Prostate gland (tissue), 2 donors: ENCODE results near the gene SLC5A4.

ENCODE experiments used
- POLR2A ChIP-seq: fragments of 450-650 bp; IDR thresholded peaks from one replicate; pipeline ENCODE4 v1.6.1; 2016; ENCODE audit warnings: antibody characterized with exemption, mild to moderate bottlenecking
- TF ChIP-seq, protein P1 (sequence below), 4 experiments: fragments of 200-600 bp in 2 of 4; fragments of 450-650 bp in 2 of 4; sonication (generic) in 2 of 4; IDR thresholded peaks; 1 replicate in 3 of 4; 2 replicates in 1 of 4; pipeline ENCODE4 v1.5.1; 2016 to 2019; ENCODE audit warnings: antibody characterized with exemption in 4 of 4, mild to moderate bottlenecking in 2 of 4, moderate library complexity in 2 of 4

- TF ChIP-seq, protein P1, sequence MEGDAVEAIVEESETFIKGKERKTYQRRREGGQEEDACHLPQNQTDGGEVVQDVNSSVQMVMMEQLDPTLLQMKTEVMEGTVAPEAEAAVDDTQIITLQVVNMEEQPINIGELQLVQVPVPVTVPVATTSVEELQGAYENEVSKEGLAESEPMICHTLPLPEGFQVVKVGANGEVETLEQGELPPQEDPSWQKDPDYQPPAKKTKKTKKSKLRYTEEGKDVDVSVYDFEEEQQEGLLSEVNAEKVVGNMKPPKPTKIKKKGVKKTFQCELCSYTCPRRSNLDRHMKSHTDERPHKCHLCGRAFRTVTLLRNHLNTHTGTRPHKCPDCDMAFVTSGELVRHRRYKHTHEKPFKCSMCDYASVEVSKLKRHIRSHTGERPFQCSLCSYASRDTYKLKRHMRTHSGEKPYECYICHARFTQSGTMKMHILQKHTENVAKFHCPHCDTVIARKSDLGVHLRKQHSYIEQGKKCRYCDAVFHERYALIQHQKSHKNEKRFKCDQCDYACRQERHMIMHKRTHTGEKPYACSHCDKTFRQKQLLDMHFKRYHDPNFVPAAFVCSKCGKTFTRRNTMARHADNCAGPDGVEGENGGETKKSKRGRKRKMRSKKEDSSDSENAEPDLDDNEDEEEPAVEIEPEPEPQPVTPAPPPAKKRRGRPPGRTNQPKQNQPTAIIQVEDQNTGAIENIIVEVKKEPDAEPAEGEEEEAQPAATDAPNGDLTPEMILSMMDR (IDR thresholded peaks at IDR 0.05): no peak
- no peak for TF ChIP-seq POLR2A
Measured at GRCh38 chr22:32185821-32186220, 69.3 kb downstream of the SLC5A4 start.
